HEK293 (cell line): ENCODE results near the gene RNF144A.
"Not testable (repeated sequence)": the region's sequence is repeated elsewhere in the genome, so short reads cannot be mapped to it uniquely, and the experiment has no call there.

Source experiments
- CTCF ChIA-PET: fragments of 350-600 bp; formaldehyde crosslinking; extraction: SDS; loops from one replicate; lab custom pipeline; 2021; ENCODE audit warnings: antibody characterized with exemption; lab: Yijun Ruan, JAX
- POLR2A ChIA-PET: fragments of 300-600 bp; formaldehyde crosslinking; extraction: SDS; loops from one replicate; lab custom pipeline; 2020; ENCODE audit warnings: antibody characterized with exemption, inconsistent platforms; lab: Yijun Ruan, JAX
- H3K27ac ChIP-seq: fragments of 200-500 bp; sonication (Bioruptor generic); 2 replicates; pipeline ENCODE4 v1.5.1; 2014; ENCODE audit warnings: low read depth, low read length, control low read depth, inconsistent platforms; ENCODE audit errors: extremely low read depth
- H3K36me3 ChIP-seq, 2 experiments: fragments of 200-500 bp in 1 of 2; sonication (Bioruptor generic) in 1 of 2; 1 replicate in 1 of 2; 2 replicates in 1 of 2; pipeline ENCODE4 v1.5.1; 2014 to 2017; ENCODE audit warnings: inconsistent platforms in 2 of 2, low read length in 2 of 2; ENCODE audit not compliant: control insufficient read depth in 2 of 2, insufficient read depth in 1 of 2
- H3K4me1 ChIP-seq: fragments of 200-500 bp; sonication (Bioruptor generic); 2 replicates; pipeline ENCODE4 v1.5.1; 2014; ENCODE audit warnings: mild to moderate bottlenecking, low read length, inconsistent platforms; ENCODE audit not compliant: control insufficient read depth, insufficient read depth
- H3K4me3 ChIP-seq: 2 replicates; pipeline ENCODE4 v1.5.1; 2011; ENCODE audit warnings: low read depth, mild to moderate bottlenecking, control low read depth, low read length, moderate library complexity
- H3K9me3 ChIP-seq: fragments of 200-500 bp; sonication (Bioruptor generic); 2 replicates; pipeline ENCODE4 v1.5.1; 2014; ENCODE audit warnings: low read depth, low read length, inconsistent platforms; ENCODE audit not compliant: control insufficient read depth, insufficient read depth
- FEZF1 ChIP-seq: fragments of 450-650 bp; formaldehyde crosslinking; IDR thresholded peaks from 2 replicates; pipeline ENCODE4 v1.5.1; 2016; ENCODE audit warnings: missing biosample characterization, missing genetic modification characterization
- HOXD13 ChIP-seq: sonication (generic); formaldehyde crosslinking; IDR thresholded peaks from 2 replicates; pipeline ENCODE4 v1.8.0; 2022; ENCODE audit warnings: missing genetic modification reagents, borderline replicate concordance
- KLF9 ChIP-seq: fragments of 450-650 bp; formaldehyde crosslinking; IDR thresholded peaks from 2 replicates; pipeline ENCODE4 v1.5.1; 2016; ENCODE audit warnings: missing biosample characterization, missing genetic modification characterization, low read depth
- TCF7L2 ChIP-seq: IDR thresholded peaks from 2 replicates; pipeline ENCODE4 v1.6.1; 2011; ENCODE audit warnings: low read depth, mild to moderate bottlenecking, inconsistent platforms, low read length, moderate library complexity, borderline replicate concordance
- ZBTB17 ChIP-seq: fragments of 450-650 bp; formaldehyde crosslinking; IDR thresholded peaks from 2 replicates; pipeline ENCODE4 v1.5.1; 2016; ENCODE audit warnings: missing biosample characterization, missing genetic modification characterization
- ZNF169 ChIP-seq: fragments of 450-650 bp; formaldehyde crosslinking; IDR thresholded peaks from 2 replicates; pipeline ENCODE4 v1.5.1; 2016; ENCODE audit warnings: missing biosample characterization, missing genetic modification characterization
- ZNF23 ChIP-seq: fragments of 450-650 bp; formaldehyde crosslinking; IDR thresholded peaks from 2 replicates; pipeline ENCODE4 v1.5.1; 2016; ENCODE audit warnings: missing biosample characterization, missing genetic modification characterization, borderline replicate concordance
- ZNF514 ChIP-seq: fragments of 450-650 bp; formaldehyde crosslinking; IDR thresholded peaks from 2 replicates; pipeline ENCODE4 v1.5.1; 2016; ENCODE audit warnings: missing biosample characterization, missing genetic modification characterization
- ZNF544 ChIP-seq: fragments of 450-650 bp; formaldehyde crosslinking; IDR thresholded peaks from 2 replicates; pipeline ENCODE4 v1.5.0; 2017; ENCODE audit warnings: missing biosample characterization, missing genetic modification characterization
- ZNF571 ChIP-seq: fragments of 450-650 bp; formaldehyde crosslinking; IDR thresholded peaks from 2 replicates; pipeline ENCODE4 v1.5.0; 2017; ENCODE audit warnings: missing biosample characterization, missing genetic modification characterization
- ZNF585B ChIP-seq: fragments of 450-650 bp; formaldehyde crosslinking; IDR thresholded peaks from 2 replicates; pipeline ENCODE4 v1.5.1; 2016; ENCODE audit warnings: missing biosample characterization, missing genetic modification characterization
- ZNF623 ChIP-seq: fragments of 450-650 bp; formaldehyde crosslinking; IDR thresholded peaks from 2 replicates; pipeline ENCODE4 v1.5.1; 2016; ENCODE audit warnings: missing biosample characterization, missing genetic modification characterization
- ZNF76 ChIP-seq: fragments of 450-650 bp; formaldehyde crosslinking; IDR thresholded peaks from 2 replicates; pipeline ENCODE4; 2016; ENCODE audit warnings: low read depth, missing biosample characterization, missing genetic modification characterization, borderline replicate concordance
- ZSCAN16 ChIP-seq: fragments of 450-650 bp; formaldehyde crosslinking; IDR thresholded peaks from 2 replicates; pipeline ENCODE4 v1.5.1; 2016; ENCODE audit warnings: missing biosample characterization, missing genetic modification characterization
- ZSCAN23 ChIP-seq: fragments of 450-650 bp; formaldehyde crosslinking; IDR thresholded peaks from 2 replicates; pipeline ENCODE4 v1.5.1; 2016; ENCODE audit warnings: missing biosample characterization, missing genetic modification characterization
- ZSCAN30 ChIP-seq: fragments of 450-650 bp; IDR thresholded peaks from 2 replicates; pipeline ENCODE4 v1.5.1; 2018; ENCODE audit warnings: missing biosample characterization, mild to moderate bottlenecking, missing genetic modification characterization, moderate library complexity
- TF ChIP-seq, protein P1 (sequence below): fragments of 450-650 bp; formaldehyde crosslinking; IDR thresholded peaks from 2 replicates; pipeline ENCODE4 v1.5.1; 2016; ENCODE audit warnings: missing biosample characterization, missing genetic modification characterization
- TF ChIP-seq, protein P2 (sequence below): fragments of 450-650 bp; formaldehyde crosslinking; IDR thresholded peaks from 2 replicates; pipeline ENCODE4 v1.5.1; 2016; ENCODE audit warnings: missing biosample characterization, missing genetic modification characterization, low read depth
- TF ChIP-seq, protein P3 (sequence below): fragments of 450-650 bp; formaldehyde crosslinking; IDR thresholded peaks from 2 replicates; pipeline ENCODE4 v1.5.1; 2017; ENCODE audit warnings: missing biosample characterization, missing genetic modification characterization
- TF ChIP-seq, protein P4 (sequence below): fragments of 450-650 bp; formaldehyde crosslinking; IDR thresholded peaks from 2 replicates; pipeline ENCODE4 v1.5.1; 2016; ENCODE audit warnings: missing biosample characterization, missing genetic modification characterization, low read depth

Gene RNF144A

DNA sequence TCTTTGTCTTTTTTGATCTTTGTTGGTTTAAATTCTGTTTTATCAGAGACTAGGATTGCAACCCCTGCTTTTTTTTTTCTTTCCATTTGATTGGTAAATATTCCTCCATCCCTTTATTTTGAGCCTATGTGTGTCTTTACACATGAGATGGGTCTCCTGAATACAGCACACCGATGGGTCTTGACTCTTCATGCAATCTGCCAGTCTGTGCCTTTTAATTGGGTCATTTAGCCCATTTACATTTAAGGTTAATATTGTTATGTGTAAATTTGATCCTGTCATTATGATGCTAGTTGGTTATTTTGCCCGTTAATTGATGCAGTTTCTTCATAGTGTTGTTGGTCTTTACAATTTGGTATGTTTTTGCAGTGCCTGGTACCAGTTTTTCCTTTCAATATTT lies 14.6 kb upstream of the RNF144A start:
- H3K4me3 ChIP-seq, H3K36me3 ChIP-seq, H3K27ac ChIP-seq, POLR2A ChIA-PET, H3K4me1 ChIP-seq, H3K9me3 ChIP-seq: not testable (repeated sequence)
- CTCF ChIA-PET: interaction anchor here (0.7 to 0.8 kb wide), 3 partner anchors 126 to 1537 kb away, joined by 3 read pairs; no protein-coding TSS in a partner anchor

DNA sequence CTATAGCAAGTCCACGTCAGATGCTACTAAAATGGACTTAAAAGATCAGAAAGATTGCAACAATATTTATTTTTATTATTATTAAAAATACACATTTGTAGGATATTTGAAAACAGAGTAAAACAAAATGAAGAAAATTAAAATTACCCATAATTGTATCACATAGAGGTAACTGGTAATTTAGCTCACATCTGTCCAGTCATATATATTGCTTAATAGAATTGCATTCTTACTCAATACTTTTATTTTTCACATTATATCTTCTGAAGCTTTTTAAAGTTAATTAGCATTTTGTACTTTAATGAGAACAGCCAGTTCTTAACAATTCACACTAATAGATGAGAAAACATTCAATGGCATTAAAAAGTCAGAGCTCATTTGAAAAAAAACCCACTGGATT lies 11.5 kb upstream of the RNF144A start:
- ChIA-PET CTCF (interaction anchor here (0.8 to 4.8 kb wide), 7 partner anchors 8 to 139 kb away, joined by 3 to 35 read pairs (median 4); no protein-coding TSS in a partner anchor), POLR2A (no interaction called here)
- no peaks in the 10 kb centered on the region for H3K9me3 ChIP-seq
- no peak overlapping the region for H3K4me3 ChIP-seq
- H3K36me3 ChIP-seq: no peaks in the 10 kb centered on the region
- no peak overlapping the region for H3K27ac ChIP-seq
- TF ChIP-seq ZBTB17 (tag by site-specific recombination) (no peak), ZSCAN23 (tag by site-specific recombination) (no peak), ZSCAN30 (tag by site-specific recombination) (no peak), KLF9 (tag by site-specific recombination) (no peak), FEZF1 (tag by site-specific recombination) (no peak), ZNF623 (tag by site-specific recombination) (no peak), ZNF23 (no peak), ZNF169 (tag by site-specific recombination) (no peak), ZSCAN16 (tag by site-specific recombination) (no peak)
- TF ChIP-seq, protein P1, sequence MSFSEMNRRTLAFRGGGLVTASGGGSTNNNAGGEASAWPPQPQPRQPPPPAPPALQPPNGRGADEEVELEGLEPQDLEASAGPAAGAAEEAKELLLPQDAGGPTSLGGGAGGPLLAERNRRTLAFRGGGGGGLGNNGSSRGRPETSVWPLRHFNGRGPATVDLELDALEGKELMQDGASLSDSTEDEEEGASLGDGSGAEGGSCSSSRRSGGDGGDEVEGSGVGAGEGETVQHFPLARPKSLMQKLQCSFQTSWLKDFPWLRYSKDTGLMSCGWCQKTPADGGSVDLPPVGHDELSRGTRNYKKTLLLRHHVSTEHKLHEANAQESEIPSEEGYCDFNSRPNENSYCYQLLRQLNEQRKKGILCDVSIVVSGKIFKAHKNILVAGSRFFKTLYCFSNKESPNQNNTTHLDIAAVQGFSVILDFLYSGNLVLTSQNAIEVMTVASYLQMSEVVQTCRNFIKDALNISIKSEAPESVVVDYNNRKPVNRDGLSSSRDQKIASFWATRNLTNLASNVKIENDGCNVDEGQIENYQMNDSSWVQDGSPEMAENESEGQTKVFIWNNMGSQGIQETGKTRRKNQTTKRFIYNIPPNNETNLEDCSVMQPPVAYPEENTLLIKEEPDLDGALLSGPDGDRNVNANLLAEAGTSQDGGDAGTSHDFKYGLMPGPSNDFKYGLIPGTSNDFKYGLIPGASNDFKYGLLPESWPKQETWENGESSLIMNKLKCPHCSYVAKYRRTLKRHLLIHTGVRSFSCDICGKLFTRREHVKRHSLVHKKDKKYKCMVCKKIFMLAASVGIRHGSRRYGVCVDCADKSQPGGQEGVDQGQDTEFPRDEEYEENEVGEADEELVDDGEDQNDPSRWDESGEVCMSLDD (tag by site-specific recombination): no peak
- H3K4me1 ChIP-seq: no peaks in the 10 kb centered on the region

DNA sequence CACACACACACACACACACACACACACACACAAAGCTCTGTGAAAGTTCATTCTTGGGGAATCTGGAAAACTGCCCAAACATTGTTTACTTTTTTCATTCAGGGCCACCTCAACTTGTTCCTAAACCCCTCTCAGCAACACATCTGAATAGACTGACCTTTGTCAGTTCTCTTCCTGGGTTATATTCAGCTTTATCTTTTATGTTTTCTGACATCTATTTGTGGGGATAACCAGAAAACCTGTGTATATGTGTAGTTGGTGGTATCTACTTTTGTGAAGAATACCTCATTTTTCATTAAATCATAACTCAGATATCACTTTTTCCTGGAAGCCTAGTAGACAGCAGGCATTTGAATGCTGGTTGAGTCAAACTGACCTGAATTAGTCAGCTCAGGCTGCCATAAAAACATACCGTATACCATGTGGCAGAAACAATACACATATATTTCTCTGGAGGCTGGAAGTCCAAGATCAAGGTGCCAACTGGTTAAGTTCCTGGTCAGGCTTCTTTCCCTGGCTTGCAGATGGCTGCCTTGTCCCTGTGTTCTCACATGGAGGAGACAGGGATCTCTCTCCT lies 11.0 kb upstream of the RNF144A start:
- H3K4me1 ChIP-seq: no peaks in the 10 kb centered on the region
- POLR2A ChIA-PET: no interaction called here
- H3K36me3 ChIP-seq: no peaks in the 10 kb centered on the region
- H3K9me3 ChIP-seq: no peaks in the 10 kb centered on the region
- H3K4me3 ChIP-seq: no peak overlapping the region
- no peak overlapping the region for H3K27ac ChIP-seq
- CTCF ChIA-PET: interaction anchor here (0.8 to 4.8 kb wide), 7 partner anchors 9 to 138 kb away, joined by 3 to 35 read pairs (median 4); no protein-coding TSS in a partner anchor
- TF ChIP-seq ZNF585B (tag by site-specific recombination): no peak
- TF ChIP-seq, protein P2, sequence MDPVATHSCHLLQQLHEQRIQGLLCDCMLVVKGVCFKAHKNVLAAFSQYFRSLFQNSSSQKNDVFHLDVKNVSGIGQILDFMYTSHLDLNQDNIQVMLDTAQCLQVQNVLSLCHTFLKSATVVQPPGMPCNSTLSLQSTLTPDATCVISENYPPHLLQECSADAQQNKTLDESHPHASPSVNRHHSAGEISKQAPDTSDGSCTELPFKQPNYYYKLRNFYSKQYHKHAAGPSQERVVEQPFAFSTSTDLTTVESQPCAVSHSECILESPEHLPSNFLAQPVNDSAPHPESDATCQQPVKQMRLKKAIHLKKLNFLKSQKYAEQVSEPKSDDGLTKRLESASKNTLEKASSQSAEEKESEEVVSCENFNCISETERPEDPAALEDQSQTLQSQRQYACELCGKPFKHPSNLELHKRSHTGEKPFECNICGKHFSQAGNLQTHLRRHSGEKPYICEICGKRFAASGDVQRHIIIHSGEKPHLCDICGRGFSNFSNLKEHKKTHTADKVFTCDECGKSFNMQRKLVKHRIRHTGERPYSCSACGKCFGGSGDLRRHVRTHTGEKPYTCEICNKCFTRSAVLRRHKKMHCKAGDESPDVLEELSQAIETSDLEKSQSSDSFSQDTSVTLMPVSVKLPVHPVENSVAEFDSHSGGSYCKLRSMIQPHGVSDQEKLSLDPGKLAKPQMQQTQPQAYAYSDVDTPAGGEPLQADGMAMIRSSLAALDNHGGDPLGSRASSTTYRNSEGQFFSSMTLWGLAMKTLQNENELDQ (tag by site-specific recombination): no peak
- no peak for TF ChIP-seq ZNF571 (tag by site-specific recombination)
- TF ChIP-seq, protein P3, sequence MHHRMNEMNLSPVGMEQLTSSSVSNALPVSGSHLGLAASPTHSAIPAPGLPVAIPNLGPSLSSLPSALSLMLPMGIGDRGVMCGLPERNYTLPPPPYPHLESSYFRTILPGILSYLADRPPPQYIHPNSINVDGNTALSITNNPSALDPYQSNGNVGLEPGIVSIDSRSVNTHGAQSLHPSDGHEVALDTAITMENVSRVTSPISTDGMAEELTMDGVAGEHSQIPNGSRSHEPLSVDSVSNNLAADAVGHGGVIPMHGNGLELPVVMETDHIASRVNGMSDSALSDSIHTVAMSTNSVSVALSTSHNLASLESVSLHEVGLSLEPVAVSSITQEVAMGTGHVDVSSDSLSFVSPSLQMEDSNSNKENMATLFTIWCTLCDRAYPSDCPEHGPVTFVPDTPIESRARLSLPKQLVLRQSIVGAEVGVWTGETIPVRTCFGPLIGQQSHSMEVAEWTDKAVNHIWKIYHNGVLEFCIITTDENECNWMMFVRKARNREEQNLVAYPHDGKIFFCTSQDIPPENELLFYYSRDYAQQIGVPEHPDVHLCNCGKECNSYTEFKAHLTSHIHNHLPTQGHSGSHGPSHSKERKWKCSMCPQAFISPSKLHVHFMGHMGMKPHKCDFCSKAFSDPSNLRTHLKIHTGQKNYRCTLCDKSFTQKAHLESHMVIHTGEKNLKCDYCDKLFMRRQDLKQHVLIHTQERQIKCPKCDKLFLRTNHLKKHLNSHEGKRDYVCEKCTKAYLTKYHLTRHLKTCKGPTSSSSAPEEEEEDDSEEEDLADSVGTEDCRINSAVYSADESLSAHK (tag by site-specific recombination): no peak
- TF ChIP-seq ZNF76 (tag by site-specific recombination): no peak
- no peak for TF ChIP-seq HOXD13
- no peak for TF ChIP-seq TCF7L2
- TF ChIP-seq ZNF544 (tag by site-specific recombination): no peak
- TF ChIP-seq, protein P4, sequence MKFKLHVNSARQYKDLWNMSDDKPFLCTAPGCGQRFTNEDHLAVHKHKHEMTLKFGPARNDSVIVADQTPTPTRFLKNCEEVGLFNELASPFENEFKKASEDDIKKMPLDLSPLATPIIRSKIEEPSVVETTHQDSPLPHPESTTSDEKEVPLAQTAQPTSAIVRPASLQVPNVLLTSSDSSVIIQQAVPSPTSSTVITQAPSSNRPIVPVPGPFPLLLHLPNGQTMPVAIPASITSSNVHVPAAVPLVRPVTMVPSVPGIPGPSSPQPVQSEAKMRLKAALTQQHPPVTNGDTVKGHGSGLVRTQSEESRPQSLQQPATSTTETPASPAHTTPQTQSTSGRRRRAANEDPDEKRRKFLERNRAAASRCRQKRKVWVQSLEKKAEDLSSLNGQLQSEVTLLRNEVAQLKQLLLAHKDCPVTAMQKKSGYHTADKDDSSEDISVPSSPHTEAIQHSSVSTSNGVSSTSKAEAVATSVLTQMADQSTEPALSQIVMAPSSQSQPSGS (tag by site-specific recombination): no peak
- TF ChIP-seq ZNF514 (tag by site-specific recombination): no peak
